Activated CD8-positive, alpha-beta memory T cell treated with anti-CD3 and anti-CD28 coated beads, Interleukin-2, amount 50 U/mL, for 4 hours (primary cell): ENCODE results near the gene LMLN.
"Not testable (repeated sequence)": the region's sequence is repeated elsewhere in the genome, so short reads cannot be mapped to it uniquely, and the experiment has no call there.

Source experiments
- DNase-seq: peaks from one replicate; pipeline ENCODE4 v3.0.0-alpha.2; 2020

LMLN gene

GRCh38 chr3:198081421-198081844 is 121.4 kb downstream of the LMLN start:
- no peak for DNase-seq

GRCh38 chr3:198082226-198082625 is 122.2 kb downstream of the LMLN start:
- DNase-seq: not testable (repeated sequence)

GRCh38 chr3:198088421-198088955 is 128.5 kb downstream of the LMLN start:
- no peak for DNase-seq

- no peak for DNase-seq
Observed at GRCh38 chr3:198090795-198091332, 130.8 kb downstream of the LMLN start.

- no peak for DNase-seq
Observed at GRCh38 chr3:198092276-198092675, 132.3 kb downstream of the LMLN start.

GRCh38 chr3:198093112-198093679 is 133.2 kb downstream of the LMLN start:
- no peak for DNase-seq
